HG02870 (cell line): ENCODE measurements around the gene APEH.
"Not testable (repeated sequence)": the region's sequence is repeated elsewhere in the genome, so short reads cannot be mapped to it uniquely, and the experiment has no call there.

Experiments
- ATAC-seq: cut with Tn5 transposase; IDR thresholded peaks from one replicate; pipeline ENCODE4 v1.9.1; 2021; ENCODE audit warnings: mild to moderate bottlenecking, moderate library complexity; ENCODE audit not compliant: unreplicated experiment

The APEH gene

DNA sequence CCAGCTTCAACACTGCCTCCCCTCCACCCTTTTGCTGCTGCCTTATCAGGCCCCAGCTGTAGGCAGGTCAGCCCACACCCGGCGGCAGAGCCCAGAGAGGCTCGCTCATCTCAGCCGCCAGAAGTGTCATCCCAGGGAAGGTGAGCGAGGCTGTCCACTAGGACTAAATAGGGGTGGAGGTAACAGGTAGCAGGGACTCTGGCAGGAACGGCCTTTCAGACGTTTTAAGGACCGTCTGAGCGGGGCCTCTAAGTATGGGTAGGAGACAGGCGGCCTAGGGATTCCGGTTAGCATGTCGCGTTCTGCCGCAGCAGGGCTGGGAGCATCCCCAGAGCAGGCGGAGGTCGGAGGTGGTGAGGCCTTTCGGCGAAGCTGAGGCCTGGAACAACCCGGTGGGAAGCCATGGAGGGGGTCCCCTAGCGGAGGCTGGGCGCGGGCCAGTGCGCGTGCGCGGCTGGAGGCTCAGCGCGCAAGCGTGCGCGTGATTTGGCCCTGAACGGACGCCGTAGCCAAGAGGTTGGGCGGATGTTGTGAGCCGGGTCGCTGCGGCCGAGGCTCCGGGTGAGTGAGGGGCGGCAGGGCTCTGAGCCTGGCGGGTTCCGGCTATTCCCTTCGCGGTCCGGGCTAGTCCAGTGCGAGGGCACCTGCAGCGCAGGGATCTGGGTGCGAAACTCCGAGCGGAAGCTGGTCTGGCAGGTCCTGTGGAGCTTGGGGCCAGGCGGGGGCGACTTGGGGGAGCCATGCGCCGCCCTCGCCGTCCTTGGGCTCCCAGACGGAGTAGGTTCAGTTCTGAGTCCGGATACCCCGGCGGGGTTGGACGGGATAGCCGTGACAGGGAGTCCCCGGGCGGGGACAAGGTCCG, 15.1 kb downstream of the APEH start, which contains the start of the genes MST1 and RNF123:
MST1 (minus strand) TSS at position 429 of the 862 bp plus-strand sequence. CDS start 783 bp downstream, outside the sequence.
RNF123 (plus strand) TSS at position 512 of the 862 bp plus-strand sequence. CDS start 1,609 bp downstream, outside the sequence.
- peak; percentile 59 for ATAC-seq

GRCh38 chr3:49689908-49690624, 15.9 kb downstream of the APEH start:
- not testable (repeated sequence) for ATAC-seq

GRCh38 chr3:49690856-49691255, 16.7 kb downstream of the APEH start:
- not testable (repeated sequence) for ATAC-seq

GRCh38 chr3:49691481-49691880, 17.3 kb downstream of the APEH start:
- ATAC-seq = not testable (repeated sequence)

DNA sequence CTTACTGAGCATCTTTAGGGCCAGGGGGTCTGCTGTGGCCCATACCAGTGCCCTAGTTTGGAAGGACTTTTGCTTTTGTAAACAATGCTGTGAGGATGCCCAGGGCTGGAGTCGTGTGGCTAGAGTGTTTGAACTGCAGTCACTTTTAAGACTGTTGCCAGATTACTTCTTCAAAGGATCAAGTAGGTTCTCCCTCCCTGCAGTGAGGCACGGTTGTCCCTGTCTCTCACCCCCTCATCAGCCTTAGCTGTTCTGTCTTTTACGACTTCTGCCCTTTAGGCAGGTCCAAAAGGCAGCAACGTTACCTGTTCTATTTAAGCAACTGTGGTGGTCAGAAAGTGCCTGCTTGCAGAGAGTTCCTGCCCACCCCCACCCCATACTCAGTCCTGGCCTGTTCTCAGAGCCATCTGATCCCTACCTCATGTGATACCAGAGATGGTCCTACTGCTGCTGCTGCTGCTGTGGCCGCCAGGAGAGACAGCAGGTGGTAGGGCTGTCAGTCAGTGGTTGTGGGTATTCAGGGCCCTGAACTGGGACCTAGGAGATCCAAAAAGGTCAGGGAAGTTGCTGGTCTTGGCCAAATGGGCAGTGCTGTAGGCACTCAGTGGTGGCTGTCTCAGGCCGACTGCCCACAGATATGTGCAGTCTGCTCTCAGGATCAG, 20.4 kb downstream of the APEH start:
- ATAC-seq = not testable (repeated sequence)

DNA sequence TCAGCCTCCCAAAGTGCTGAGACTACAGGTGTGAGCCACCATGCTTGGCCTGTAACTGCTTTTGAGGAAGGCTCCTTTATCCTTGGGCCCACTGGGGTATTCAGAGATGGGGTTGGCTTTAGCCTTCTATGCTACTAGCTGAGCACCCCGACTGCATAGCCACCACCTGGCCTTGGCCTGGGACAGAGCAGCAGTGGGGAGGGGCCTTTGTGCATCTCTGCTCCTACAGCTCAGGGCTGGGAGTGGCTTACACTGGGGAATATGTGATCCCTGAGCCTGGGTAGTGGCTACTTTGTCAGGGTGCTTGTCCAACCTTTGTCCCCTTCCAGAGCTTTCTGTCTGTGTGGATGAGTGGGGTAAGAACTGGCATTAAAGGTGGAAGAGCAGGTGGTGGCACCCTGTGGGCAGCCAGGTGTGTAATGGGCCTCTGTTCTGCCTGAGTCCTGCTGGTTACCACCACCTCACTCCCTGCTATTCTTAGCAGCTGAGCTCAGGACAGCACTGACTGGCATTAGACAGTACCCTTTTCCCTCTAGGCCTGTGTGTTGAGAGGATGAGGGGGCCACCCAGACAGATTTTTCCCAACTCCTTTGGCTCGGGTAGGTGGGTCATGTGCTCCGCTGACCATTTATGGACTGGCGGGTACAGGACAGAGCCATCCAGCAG, 21.3 kb downstream of the APEH start:
- not testable (repeated sequence) for ATAC-seq

- no peak for ATAC-seq
These were observed 25.3 kb downstream of the APEH start for GRCh38 chr3:49699281-49699979.

DNA sequence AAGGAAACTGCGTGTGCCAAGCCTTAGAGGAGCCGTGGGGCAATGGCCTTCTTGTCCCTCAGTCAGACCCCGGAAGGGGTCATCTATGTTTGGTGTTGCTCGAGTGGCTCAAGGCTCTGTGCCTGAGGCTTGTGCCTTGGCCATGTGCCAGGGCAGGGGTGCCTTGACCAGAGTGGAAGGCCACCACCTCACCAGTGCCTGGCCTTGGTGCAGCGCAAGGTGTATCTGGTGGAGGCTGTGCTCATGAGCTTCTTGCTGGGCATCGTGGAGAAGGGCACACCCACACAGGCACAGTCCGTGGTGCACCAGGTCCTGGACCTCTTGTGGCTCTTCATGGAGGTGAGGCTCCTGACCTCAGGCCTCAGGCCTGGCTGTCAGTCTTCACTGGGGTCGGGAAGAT, 25.9 kb downstream of the APEH start:
- no peak for ATAC-seq

DNA sequence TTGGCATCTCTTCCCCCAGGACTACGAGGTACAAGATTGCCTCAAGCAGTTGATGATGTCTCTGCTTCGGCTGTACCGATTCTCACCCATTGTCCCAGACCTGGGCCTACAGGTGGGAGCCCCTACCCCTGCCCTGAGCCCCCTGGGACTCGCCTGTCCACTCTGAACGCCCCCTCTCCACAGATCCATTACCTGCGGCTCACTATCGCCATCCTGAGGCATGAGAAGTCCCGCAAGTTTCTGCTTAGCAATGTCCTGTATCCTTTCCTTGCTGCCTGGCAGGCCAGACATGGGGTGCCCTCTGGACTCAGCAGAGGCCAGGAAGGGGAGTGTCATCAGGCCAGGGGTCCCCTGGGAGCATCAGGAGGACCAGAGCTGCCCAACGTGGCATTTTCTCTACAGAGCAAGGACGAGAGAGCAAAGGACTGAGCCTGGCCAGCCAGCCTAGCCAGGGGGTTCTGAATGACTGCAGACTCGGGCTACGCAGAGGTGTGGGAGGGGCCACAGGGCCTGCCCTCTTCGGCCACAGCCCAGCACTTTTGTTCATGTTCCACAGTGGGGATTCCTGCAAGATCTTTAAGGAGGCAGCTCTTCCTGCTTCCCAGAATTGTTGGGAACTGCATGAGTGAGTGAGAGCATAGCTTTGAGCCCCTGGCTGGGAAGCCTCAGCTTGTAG, 26.4 kb downstream of the APEH start:
- ATAC-seq = no peak

GRCh38 chr3:49701388-49702077, 27.4 kb downstream of the APEH start:
- ATAC-seq = no peak

GRCh38 chr3:49702672-49703071, 28.5 kb downstream of the APEH start:
- ATAC-seq = no peak

- peak; percentile 71 for ATAC-seq
These were observed 29.3 kb downstream of the APEH start for GRCh38 chr3:49703443-49703927.

DNA sequence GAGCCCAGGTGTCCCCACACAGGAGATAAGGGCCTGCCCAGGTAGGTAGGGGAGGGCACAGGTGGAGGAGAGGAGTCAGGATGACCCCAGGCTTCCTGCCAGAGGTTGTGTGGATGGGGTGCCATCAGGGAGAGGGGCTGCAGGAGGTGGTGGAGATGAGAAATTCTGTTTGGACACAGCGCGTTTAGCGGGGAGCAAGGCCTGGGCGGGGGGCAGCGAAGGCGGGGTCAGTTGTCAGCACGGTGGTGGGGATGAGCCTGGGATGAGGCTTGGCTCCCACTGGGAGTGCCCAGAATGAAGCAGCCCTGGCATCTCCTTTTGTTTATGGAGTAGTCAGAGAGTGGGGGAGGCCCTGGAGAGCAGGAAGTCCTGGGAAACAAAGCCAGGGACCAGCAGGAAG, 29.8 kb downstream of the APEH start:
- no peak for ATAC-seq

- ATAC-seq = no peak
These were observed 30.5 kb downstream of the APEH start for GRCh38 chr3:49704629-49705028.

DNA sequence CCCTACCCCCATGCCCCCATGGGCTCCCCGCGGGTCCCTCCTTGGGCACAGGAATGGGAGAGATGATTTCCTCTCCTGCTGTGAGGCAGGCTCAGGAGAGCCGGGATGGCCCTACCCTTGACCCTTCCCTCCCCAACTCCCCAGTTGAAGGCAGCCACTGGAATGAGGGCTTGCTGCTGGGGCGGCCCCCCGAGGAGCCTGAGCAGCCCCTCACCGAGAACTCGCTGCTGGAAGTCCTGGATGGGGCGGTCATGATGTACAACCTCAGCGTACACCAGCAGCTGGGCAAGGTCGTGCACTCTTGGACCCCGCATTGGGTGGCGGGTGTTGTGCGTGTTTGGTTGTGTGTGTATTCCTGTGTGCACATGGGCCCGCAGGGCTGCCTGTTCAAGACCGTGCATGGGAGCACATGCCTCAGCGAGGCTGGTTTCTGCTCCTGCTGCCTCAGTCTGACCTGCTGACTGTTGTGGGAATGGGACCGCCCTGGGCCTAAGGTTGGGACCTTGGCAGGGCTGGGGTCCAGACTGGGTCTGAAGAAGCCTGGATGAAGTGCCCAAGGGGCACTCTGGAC, 31.3 kb downstream of the APEH start:
- ATAC-seq = no peak

GRCh38 chr3:49706456-49707112, 32.4 kb downstream of the APEH start:
- no peak for ATAC-seq

DNA sequence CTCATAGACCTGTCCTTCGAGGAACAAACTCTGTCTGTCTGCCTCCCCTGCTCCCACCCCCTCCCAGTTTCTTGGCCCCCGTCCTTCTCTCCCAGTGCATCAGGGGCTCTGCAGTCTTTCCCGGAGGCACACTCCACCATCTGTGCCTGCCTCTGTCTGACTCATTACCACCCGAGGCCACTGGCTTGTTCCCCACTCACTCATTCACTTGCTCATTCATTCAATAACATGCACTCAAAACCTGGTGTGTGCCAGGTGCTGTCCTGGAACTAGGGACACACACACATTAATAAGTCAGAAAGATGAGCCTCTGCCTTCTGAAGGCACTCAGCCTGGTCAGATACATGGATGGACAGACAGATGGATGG, 32.9 kb downstream of the APEH start:
- ATAC-seq = no peak

DNA sequence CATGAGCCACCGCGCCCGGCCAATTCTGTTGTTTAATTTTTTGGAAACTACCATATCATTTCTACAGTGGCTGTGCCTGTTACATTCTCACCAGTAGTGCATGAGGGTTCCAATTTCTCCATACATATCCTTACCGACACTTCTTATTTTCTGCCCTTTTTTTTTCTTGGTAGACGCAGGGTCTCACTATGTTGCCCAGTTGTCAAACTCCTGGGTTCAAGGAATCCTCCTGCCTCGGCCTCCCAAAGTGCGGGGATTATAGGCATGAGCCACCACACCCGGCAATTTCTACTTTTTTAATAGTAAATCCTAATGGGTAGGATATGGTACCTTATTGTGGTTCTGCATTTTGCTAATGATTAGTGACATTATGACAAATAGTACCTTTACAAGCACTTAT, 35.7 kb downstream of the APEH start:
- ATAC-seq = no peak
